GM21737 (cell line): Measurements from ENCODE around the gene MROH2B.
"Not testable (repeated sequence)": the region's sequence is repeated elsewhere in the genome, so short reads cannot be mapped to it uniquely, and the experiment has no call there.

Experiments
- ATAC-seq: cut with Tn5 transposase; IDR thresholded peaks from one replicate; pipeline ENCODE4 v1.9.1; 2021; ENCODE audit warnings: mild to moderate bottlenecking, moderate library complexity; ENCODE audit not compliant: unreplicated experiment

MROH2B gene

DNA sequence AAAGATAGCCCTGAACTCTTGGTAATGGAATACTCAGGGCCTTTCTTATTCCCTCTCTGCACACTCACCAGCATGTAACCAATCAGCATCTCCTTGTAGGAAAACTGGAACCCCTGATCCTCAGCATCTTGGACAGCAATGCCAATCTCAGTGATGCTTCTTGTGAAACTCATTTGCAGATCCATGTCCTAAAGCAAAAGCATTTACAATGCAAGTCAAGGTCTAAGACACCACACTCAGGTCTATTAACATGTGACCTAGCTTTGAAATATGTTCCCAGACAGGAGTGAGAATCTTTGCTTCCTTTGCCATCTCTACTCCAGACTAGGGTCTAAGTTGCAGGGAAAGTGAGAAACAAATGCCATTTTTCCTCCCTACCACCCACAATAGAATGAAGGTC, 38.2 kb downstream of the MROH2B start:
- ATAC-seq = no peak

DNA sequence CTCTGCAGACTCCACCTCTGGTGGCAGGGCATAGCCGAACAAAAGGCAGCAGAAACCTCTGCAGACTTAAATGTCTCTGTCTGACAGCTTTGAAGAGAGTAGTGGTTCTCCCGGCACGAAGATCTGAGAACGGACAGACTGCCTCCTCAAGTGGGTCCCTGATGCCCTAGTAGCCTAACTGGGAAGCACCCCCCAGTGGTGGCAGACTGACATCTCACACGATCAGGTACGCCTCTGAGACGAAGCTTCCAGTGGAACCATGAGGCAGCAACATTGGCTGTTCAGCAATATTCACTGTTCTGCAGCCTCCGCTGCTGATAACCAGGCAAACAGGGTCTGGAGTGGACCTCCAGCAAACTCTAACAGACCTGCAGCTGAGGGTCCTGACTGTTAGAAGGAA, 48.5 kb downstream of the MROH2B start:
- ATAC-seq = not testable (repeated sequence)

DNA sequence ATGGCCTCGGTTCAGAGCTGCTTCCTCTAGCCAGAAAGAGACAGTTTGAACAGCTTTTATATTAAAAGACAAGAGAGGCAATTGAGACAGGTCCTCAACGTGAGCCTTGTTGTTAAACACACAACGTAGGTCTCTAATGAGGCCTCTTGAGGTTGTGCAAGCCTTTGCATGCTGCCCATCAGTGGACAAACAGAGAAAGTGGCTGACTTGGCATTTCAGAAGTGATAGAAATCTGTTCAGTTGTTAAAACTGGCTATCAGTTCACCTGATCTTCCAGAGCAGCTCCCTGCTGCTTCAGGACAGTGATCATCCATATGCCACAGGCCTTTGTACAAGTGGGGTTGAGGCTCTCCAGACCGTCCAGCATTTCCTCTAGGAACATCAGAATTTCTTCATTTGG, 58.8 kb downstream of the MROH2B start:
- ATAC-seq = no peak

DNA sequence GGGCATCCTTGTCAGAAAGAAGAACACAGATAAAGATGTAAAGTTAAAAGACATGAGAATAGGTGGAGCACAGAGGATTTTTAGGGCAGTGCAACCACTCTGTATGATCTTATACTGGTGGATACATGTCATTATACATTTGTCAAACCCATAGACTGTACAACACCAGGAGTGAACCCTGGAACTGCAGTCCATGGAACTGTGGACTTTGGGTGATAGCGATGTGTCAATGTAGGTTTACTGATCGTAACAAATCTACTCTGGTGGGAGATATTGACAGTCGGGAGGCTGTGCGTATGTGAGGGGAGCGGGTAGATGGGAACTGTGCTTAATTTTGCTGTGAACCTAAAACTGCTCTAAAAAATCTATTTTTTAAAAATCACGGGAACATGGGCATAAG, 60.6 kb downstream of the MROH2B start:
- no peak for ATAC-seq

DNA sequence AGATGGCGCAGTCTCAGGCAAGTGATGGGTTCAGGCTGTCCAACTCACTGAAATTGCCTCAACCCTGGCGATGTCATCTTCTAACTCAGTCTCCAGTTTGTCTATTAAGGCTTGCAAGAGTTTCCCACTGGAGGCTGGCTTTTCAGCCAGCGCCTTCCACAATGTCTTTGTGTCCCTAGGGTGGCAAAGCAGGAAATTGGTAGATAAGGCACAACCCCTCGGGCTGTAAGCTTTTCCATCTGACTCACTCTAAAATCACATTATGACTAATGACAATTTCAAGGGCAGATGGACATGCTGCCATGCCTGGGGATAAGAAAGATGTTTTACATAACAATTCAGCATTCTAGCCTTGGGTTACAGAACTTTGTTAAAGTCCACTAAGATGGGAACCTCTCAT, 61.9 kb downstream of the MROH2B start:
- ATAC-seq = no peak

DNA sequence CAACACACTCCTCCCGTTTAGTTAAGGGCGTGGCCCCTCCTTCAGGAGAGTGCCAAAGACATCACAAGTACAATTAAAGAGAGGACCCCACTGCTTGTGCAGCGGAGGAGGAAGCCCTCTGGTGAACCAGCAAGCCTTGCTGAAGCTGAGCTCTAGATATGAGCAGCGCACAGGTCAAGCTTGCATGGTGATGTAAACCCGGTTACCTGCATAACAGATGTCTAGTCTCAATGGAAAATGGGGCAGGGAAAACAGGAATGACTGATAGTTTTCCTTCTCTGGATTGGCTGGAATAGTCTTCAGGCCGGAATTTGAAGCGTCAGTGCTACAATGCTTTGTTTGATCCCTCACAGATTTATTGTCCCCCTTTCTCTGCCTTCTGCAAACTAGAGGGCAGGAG, 66.2 kb downstream of the MROH2B start:
- ATAC-seq = no peak

DNA sequence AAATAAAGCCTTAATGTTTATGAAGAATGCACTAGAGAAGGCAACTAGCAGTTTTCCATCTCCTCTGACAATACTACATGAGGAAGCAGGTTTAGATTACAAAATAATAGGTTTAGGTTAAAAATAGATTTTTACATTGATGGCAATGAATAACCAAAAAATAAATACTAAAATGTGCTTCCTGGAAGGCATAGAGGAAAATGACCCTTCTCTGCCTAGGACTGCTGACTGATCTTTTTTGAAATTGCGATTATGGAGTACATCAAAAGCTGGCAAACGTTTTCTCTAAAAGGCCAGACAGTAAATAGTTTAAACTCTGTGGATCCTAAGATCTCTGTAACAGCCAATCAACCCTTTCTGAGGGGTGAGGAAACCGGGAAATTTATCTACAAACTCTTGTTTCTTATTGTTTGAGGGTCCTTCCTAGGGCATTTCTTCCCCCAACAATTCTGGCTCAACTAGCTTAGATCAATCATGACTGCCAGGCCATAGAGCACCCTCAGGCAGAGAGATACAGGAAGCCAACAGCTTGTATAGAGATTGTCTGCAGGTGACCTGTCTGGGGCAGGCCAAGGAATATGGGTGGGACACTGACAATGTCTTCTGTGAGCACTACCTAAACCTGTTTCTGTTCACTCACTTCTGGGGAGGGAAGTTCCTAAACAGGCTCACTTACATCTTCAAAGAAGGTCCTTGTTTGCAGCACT, 67.3 kb downstream of the MROH2B start:
- no peak for ATAC-seq

DNA sequence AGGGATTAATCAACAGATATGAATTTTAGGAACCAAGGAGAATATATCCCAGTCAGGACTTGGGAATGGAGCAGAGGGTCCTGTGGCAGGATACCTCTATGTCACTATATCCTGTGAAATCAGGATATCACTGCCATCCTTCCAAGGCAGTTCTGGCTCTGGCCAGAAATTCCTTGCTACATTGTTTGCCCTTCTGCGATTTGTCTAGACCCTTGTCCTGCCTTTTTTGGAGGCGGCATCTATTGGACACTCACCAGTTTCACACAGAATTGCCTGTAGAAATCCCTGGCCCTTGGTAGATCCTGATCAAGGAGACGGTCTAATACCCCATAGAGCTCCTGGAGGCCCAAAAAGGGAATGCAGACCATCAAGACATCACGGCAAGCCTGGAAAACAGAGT, 71.2 kb downstream of the MROH2B start:
- no peak for ATAC-seq

DNA sequence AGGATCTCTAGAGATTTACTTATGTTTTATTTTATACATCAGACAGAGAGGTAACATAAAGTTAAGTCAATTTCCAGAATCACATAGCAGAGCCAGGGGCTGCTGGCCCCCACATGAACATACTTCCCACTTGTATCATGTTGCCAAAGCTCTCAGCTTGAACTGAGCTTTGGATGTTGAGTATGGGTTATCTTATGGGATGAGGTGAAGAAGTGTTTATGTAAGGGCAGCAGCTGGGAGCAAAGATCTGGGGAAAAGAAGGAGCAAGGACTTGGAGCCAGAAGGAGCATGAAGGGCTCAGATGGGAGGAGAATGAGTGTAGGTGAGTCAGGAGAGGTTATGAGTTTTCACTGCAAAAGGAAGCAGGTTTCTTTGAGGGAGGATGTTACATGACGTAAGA, 72.0 kb downstream of the MROH2B start:
- ATAC-seq = no peak

DNA sequence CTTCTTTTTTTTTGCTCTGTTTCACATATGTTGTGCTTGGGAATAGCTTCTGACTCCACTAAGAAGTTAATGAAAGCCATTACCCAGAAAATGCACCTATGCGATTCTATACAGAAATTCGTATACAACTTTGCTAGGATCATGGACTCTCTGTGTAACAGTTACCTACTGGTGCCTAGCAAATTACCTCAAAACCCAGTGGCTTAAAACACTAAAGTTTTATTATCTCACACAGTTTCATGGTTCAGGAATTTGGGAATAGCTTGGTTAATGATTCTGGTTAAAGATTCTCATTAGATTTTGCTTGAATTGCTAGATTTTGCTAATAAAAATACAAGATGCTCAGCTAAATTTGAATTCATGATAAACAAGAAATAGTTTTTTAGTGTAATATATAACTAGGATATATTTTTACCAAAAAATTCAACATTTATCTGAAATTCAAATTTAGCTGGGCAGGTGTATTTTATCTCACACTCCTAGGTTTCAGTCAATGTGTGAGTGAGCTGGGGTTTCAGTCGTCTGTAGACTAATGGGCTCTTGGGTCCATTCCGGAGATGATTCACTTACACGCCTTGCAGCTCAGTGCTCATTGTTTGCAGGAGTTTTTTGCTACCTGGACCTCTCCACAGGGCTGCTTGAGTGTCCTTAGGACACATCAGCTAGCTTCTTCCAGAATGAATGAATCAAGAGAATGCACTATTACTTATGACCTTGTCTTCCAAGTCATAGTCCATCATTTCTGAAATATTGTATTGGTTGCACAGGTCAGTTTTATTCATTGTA, 75.1 kb downstream of the MROH2B start:
- no peak for ATAC-seq

DNA sequence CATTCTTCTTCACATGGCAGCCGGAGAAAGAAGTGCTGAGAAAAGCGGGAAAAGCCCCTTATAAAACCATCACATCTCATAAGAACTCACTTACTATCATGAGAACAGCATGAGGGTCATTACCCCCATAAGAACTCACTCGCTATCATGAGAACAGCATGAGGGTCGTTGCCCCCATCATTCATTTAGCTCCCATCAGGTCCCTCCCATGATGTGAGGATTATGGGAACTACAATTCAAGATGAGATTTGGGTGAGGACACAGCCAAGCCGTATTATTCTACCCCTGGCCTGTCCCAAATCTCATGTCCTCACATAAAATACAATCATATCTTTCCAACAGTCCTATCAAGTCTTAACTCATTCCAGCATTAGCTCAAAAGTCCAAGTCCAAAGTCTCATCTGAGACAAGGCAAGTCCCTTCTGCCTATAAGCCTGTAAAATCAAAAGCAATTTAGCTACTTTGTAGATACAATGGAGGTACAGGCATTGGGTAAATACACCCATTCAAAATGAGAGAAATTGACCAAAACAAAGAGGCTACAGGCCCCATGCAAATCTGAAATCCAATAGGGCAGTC, 79.1 kb downstream of the MROH2B start:
- ATAC-seq = no peak

DNA sequence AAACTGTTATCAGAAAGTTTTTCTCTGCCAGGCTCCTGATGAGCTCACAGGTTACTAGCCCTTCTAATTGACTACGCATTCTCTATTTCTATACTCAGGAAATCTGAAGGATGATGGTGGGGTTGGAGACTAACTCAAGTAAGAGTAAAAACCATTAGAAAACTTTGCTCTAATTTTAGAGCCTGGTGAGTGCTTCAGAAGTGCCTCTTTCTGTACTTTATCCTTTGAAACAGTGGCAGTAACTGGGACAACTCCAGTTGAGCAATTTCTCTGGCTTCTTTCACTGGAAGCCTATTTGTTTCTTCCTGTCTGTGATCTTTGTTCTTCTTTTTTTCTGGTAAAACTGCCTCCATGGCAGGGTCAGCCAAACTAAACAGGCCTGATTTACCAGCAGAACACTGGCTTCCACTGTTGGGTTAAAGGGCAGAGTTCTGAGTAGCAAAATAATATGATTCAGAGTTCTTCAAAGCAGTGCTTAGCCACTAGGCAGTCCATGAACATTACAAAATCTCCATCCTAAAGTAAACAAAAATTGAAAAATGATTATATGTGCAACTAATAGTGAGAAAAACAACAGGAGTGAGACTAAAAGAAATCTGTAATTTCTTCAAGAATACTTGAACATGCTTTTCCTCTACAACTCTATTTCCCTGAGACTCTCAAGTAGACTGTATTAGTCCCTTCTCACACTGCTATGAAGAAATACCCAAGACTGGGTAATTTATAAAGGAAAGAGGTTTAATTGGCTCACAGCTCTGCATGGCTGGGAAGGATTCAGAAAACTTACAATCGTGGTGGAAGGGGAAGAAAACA, 79.8 kb downstream of the MROH2B start:
- no peak for ATAC-seq

DNA sequence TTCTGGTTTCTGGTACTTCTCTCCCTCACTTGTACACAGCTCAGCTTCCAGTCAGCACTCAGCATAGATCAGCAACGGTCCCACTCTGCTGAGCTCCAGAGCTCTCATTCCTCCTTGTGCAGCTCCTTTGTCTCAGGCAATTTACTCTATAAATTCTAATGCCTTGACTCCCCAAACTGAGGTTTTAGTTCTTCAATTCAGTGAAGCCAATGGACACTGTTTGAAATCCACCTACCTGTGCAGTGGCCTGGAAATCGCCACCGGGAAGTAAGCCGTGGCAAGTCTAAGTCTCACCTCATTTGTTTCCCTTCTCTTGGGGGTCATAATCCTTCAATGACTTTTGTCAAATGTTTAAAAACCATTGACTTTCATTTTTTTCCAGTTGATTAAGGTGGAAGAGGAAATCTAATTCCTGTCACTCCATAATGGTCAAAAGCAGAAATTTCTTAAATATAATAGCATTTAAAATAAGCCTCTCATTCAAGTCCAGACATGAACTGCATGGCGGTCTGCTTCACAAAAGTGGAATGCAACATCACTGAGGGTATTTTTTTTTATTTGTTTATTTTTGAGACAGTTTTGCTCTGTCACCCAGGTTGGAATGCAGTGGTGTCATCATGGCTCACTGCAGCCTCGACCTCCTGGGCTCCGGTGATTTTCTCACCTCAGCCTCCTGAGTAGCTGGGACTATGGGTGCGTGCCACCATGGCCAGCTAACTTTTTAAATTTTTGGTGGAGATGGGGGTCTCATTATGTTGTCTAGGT, 82.2 kb downstream of the MROH2B start:
- no peak for ATAC-seq

DNA sequence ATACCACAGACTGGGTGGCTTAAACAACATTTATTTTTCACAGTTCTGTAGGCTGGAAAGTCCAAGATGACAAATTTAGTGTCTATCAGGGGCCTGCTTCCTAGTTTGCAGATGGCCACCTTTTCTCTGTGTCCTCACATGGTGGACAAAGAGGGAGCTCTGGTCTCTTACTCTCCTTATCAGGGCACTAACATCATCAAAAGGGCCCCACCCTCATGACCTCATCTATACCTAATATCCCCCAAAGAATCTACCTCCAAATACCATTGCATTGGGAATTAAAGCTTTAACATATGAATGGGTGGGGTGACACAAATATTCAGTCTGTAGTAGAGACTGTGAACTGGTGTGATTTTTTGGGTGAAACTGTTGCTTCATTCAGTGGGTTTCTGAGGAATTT, 83.8 kb downstream of the MROH2B start:
- no peak for ATAC-seq

DNA sequence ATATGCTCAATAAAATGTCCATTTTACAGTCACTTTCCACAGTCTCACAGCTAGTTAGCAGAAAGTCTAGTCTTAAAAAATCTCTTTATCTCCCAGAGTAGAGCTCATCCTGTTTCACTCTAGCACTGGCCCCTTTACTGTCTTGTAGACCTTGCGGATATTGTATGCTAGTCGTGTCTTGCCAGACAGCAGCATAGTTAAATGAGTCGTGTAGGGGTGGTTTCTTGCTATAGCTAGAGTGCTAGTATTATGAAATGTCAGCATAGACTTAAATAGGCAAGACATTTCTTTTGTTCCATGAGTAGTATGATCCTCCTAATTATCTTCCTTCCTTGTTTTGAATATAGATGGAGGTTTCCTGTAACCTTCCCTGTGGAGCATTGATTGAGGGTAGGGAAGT, 84.5 kb downstream of the MROH2B start:
- no peak for ATAC-seq

DNA sequence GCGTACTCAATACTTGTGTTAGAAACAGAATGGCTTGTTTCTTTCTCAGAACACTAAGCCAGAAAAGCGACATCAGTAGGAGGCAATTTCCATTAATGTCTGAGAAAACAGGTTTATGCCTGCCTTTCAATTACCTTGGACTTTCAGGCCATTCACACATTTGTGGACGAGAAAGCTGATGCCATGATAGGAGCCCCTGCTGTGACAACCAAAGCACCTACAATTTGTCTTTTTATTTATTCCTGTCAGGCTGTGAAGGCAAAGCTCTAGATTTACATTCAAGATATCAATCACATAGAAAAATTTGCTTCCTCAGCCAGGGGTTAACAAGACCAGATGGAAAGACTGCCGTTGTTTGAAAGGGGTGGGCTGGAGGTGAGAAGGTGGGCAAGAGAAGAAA, 85.6 kb downstream of the MROH2B start:
- no peak for ATAC-seq

DNA sequence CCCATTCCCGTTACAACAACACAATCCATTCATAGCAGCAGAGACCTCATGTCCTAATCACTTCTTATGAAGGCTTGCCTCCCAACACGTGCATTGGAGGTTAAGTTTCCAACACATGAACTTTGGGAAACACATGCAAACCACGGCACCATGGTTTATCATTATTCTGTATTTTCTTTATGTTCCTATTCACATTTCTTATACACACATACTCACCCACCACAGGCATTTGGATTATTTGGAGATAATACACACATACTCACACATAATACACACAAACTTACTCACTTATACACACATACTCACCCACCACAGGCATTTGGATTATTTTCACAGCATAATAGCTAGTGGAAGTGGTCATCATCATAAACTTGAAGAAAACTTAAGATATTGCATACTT, 86.3 kb downstream of the MROH2B start:
- ATAC-seq = no peak

DNA sequence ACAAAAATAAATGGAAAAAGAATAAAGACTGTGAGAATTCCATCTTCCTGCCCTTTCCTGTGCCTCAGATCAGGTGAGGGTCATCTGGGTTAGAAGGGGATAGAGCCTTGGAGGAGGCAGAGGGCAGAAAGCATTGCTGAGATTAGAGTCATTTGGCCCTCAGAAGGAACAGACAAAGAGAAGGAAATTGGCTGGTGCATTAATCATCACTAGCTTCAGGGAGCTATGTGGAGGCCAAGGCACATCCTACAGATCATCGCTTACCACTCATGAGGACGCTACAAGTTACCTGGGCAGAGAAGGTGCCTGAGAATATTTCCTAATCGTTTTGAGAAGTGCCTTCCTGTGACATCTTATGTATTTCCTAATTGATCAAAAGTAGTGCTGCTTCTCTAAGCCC, 87.4 kb downstream of the MROH2B start:
- ATAC-seq = no peak

DNA sequence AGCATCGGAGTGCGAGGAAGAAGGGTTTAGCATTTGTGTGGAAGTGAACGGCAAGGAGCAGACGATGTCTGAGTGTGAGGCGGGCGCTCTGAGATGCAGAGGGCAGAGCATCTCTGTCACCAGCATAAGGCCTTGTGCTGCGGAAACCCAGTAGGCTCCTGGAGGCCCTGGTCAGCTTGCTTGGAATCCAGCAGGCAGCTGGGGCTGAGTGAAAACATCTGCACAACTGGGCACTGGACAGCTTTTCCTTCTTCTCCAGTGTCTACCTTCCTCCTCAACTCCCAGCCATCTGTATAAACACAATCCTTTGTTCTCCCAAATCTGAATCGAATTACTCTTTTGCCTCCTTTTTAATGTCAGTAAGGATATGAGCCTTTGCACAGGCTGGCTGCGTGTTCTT, 89.7 kb downstream of the MROH2B start:
- ATAC-seq = no peak

DNA sequence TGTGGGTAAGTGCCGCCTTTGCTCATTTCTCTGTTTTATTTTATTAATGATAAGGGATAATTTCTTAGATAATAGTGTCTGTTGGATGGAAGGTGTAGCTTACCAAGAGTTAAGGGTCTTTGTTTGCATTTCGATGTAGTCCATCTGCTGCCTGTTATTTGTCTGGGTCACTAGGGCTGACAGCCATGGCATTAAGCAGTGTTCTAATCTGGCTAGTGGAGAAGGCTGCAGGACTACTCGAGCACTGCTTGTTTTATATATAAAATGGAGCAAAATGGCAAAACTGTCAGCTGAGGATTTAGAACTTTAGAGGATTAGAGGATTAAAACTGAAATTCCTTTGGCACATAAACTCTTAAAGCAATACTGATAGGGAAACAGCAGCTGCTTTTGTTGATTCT, 94.3 kb downstream of the MROH2B start:
- no peak for ATAC-seq

DNA sequence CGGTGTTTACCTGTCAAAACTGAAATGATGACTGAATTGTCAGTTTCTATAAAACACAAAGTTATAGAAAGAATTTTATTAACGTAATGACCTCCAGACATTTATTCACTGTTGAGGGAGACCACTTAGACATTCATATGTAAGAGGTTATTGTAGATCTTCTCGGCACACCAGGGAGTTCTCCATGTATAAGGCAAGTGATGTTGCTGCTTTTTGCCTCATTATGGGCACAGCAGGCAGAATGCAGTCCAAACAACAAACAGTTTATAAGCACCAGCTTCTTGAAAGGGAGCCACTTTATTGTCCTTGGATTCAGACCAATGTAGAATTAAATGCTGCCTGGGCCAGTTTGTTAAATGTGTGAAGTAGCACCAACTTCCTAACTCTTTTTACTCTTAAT, 95.1 kb downstream of the MROH2B start:
- ATAC-seq = no peak
